Measurements from ENCODE around the gene P2RX6. TPM values are rescaled to one million over a fixed set of nuclear protein-coding genes. Genes with fewer than 3 reads are reported as not detected.
A peak's percentile ranks its signal among the peaks of the same experiment; 100 is the strongest.

Gene P2RX6
- total and polyA plus RNA-seq, 9 of the 15 experiments (the other 6 are each of a cell fraction or from before 2014, with no cell fraction given) = 0.01 to 3.9 (median 1.5) TPM; not detected in 1

GRCh38 chr22:20972014-20972694, 42.8 kb upstream of the P2RX6 start (continued):
- TF ChIP-seq, protein P1, sequence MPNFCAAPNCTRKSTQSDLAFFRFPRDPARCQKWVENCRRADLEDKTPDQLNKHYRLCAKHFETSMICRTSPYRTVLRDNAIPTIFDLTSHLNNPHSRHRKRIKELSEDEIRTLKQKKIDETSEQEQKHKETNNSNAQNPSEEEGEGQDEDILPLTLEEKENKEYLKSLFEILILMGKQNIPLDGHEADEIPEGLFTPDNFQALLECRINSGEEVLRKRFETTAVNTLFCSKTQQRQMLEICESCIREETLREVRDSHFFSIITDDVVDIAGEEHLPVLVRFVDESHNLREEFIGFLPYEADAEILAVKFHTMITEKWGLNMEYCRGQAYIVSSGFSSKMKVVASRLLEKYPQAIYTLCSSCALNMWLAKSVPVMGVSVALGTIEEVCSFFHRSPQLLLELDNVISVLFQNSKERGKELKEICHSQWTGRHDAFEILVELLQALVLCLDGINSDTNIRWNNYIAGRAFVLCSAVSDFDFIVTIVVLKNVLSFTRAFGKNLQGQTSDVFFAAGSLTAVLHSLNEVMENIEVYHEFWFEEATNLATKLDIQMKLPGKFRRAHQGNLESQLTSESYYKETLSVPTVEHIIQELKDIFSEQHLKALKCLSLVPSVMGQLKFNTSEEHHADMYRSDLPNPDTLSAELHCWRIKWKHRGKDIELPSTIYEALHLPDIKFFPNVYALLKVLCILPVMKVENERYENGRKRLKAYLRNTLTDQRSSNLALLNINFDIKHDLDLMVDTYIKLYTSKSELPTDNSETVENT (CRISPR knock-in tag; IDR thresholded peaks at IDR 0.05) = 0 out of 2 replicates have a peak, but pooled peaks have one; percentile 31
- TF ChIP-seq ZNF384 (IDR thresholded peaks at IDR 0.05; ENCODE audit: low read depth, low read length) (0 out of 2 replicates have a peak, but pooled peaks have one; percentile 3), ELF4 (CRISPR knock-in tag; IDR thresholded peaks at IDR 0.05) (0 out of 2 replicates have a peak, but pooled peaks have one; percentile 26)

GRCh38 chr22:20972933-20973577, 41.9 kb upstream of the P2RX6 start:
- Histone ChIP-seq H3K4me2 (ENCODE audit: insufficient read depth, low read length) (no peak overlapping the region), H3K9me1 (ENCODE audit: control insufficient read depth, insufficient read depth, low read length) (no peaks in the 10 kb centered on the region), H3K79me2 (ENCODE audit: control insufficient read depth, insufficient read depth, low read length) (no peaks in the 10 kb centered on the region), H3K36me3 (ENCODE audit: control insufficient read depth, insufficient read depth, low read length) (no peaks in the 10 kb centered on the region), H4K20me1 (replicated peaks; ENCODE audit: control insufficient read depth, insufficient read depth, low read length) (peaks cover 10% of the 10 kb centered on the region), H2AFZ (ENCODE audit: low read depth, low read length) (no peak overlapping the region), H3K9me3 (replicated peaks; ENCODE audit: control insufficient read depth, insufficient read depth, low read depth, low read length) (no peaks in the 10 kb centered on the region; the same call in 1 of the 2 replicates), H3K9ac (ENCODE audit: insufficient read depth in 1 of 2, low read depth in 2 of 2, low read length in 2 of 2) (peak overlapping the region in 1 of 2 experiments; percentile 56; a peak in 2 of 4 replicates), H3K27me3 (ENCODE audit: control insufficient read depth in 2 of 2, insufficient read depth in 2 of 2, low read length in 2 of 2) (peaks cover 37 to 63% of the 10 kb centered on the region in 2 experiments; a peak in 4 of 5 replicates), H3K4me3 (no peak overlapping the region), H3K27ac (ENCODE audit: extremely low read depth, low read depth, low read length) (no peak overlapping the region), H3K4me1 (replicated peaks in 1 of 2; ENCODE audit: control insufficient read depth in 2 of 2, insufficient read depth in 2 of 2, low read length in 2 of 2) (peaks cover 0 to 38% of the 10 kb centered on the region in 2 experiments; a peak in 3 of 5 replicates)
- in situ Hi-C loops (cut with MboI) (loop anchor here (25.0 kb wide), 1 partner anchor 164 kb away; no protein-coding TSS in a partner anchor), intact Hi-C loops (cut with micrococcal nuclease) (no loop called here)
- no peak for FAIRE-seq
- DNase-seq (ENCODE audit: extremely low read depth in 1 of 4, low spot score in 3 of 4) = no peak
- no TSS peak for BruUV-seq (replicated peaks)
- ChIA-PET POLR2A (interaction anchor here (0.5 to 64.4 kb wide), 15 partner anchors 7 to 959 kb away, joined by 3 to 1556 read pairs (median 4); partner anchors contain the start of genes CRKL, LZTR1 and THAP7), CTCF (ENCODE audit: low intra/inter-chr PET ratio) (no interaction called here)
- ATAC-seq = peak; percentile 2; the same call in 1 of the 3 replicates
- 6% methylated on average over 21 of the region's 21 CpGs for WGBS (ENCODE audit: insufficient coverage, low coverage, missing lambda C conversion rate)
- peak; percentile 61; the same call in 1 of the 2 replicates for TF ChIP-seq HMGXB4 (CRISPR knock-in tag; IDR thresholded peaks at IDR 0.05)
- TF ChIP-seq NFXL1 (CRISPR knock-in tag; IDR thresholded peaks at IDR 0.05) = no peak
- TF ChIP-seq RREB1 (CRISPR knock-in tag; IDR thresholded peaks at IDR 0.05) = 0 out of 2 replicates have a peak, but pooled peaks have one; percentile 71
- no peak for TF ChIP-seq ZNF197 (CRISPR knock-in tag; IDR thresholded peaks at IDR 0.05; ENCODE audit: low read depth)
- TF ChIP-seq MCM3 (IDR thresholded peaks at IDR 0.05) = peak; percentile 17; the same call in 1 of the 2 replicates

Measured in K562 (cell line).